Breast epithelium (tissue), 4 donors: Measurements from ENCODE around the gene FAM149B1. TPM values are rescaled to one million over a fixed set of nuclear protein-coding genes. Genes with fewer than 3 reads are reported as not detected.
A peak's percentile ranks its signal among the peaks of the same experiment; 100 is the strongest.
"Not testable (repeated sequence)": the region's sequence is repeated elsewhere in the genome, so short reads cannot be mapped to it uniquely, and the experiment has no call there.

Source experiments
- DNase-seq, 2 donors: peaks; one replicate each; pipeline ENCODE4 v3.0.0-alpha.2; 2019; ENCODE audit warnings: low spot score in 2 of 2
- H3K27ac ChIP-seq, 2 donors: fragments of 200-600 bp; sonication (generic) in 1 of 2; one replicate each; pipeline ENCODE4 v1.5.1; 2016 to 2019; ENCODE audit warnings: mild to moderate bottlenecking in 1 of 2
- H3K27me3 ChIP-seq, 2 donors: fragments of 200-600 bp; sonication (generic) in 1 of 2; one replicate each; pipeline versions ENCODE4 v1.5.1 to v1.6.0; 2017 to 2019; ENCODE audit warnings: control low read depth in 1 of 2, mild to moderate bottlenecking in 1 of 2
- H3K36me3 ChIP-seq: fragments of 200-600 bp; one replicate; pipeline ENCODE4 v1.5.1; 2019
- H3K4me1 ChIP-seq, 2 donors: fragments of 200-600 bp; sonication (generic); one replicate each; pipeline ENCODE4 v1.5.1; 2016 to 2019; ENCODE audit warnings: control low read depth in 1 of 2
- H3K4me3 ChIP-seq, 3 donors: fragments of 200-600 bp; sonication (generic); 1 replicate in 2 of 3; 2 replicates in 1 of 3; pipeline ENCODE4 v1.5.1; 2016 to 2019; ENCODE audit warnings: mild to moderate bottlenecking in 3 of 3, moderate library complexity in 2 of 3
- H3K9me3 ChIP-seq, 2 donors: fragments of 200-600 bp; sonication (generic) in 1 of 2; one replicate each; pipeline ENCODE4 v1.5.1; 2016 to 2019; ENCODE audit warnings: control low read depth in 1 of 2
- POLR2A ChIP-seq: fragments of 450-650 bp; IDR thresholded peaks from one replicate; pipeline ENCODE4 v1.6.1; 2016; ENCODE audit warnings: antibody characterized with exemption, mild to moderate bottlenecking, moderate library complexity
- POLR2AphosphoS5 ChIP-seq, 3 donors: sonication (generic); formaldehyde crosslinking; IDR thresholded peaks; one replicate each; pipeline ENCODE4 v1.6.1; 2017; ENCODE audit warnings: antibody characterized with exemption in 3 of 3
- intact Hi-C: fragments of 100-400 bp; cut with DNase I; formaldehyde crosslinking; loops from one replicate; pipeline ENCODE4 v1.15.1; 2023; ENCODE audit warnings: low total_unique reads
- total RNA-seq, 3 donors: library from RNA; depleted of rRNA; stranded (reverse); fragments of >200 nt; gene quantifications; one replicate each; pipeline ENCODE4 v1.1.0, GENCODE V29; 2016
- TF ChIP-seq, protein P1 (sequence below), 3 donors: fragments of 450-650 bp; IDR thresholded peaks; one replicate each; pipeline ENCODE4 v1.5.1; 2016 to 2017; ENCODE audit warnings: antibody characterized with exemption in 3 of 3, mild to moderate bottlenecking in 3 of 3, moderate library complexity in 3 of 3

Gene FAM149B1
- total RNA-seq, 3 donors from 2014 or later = 19.4 to 24.6 (median 19.7) TPM

DNA sequence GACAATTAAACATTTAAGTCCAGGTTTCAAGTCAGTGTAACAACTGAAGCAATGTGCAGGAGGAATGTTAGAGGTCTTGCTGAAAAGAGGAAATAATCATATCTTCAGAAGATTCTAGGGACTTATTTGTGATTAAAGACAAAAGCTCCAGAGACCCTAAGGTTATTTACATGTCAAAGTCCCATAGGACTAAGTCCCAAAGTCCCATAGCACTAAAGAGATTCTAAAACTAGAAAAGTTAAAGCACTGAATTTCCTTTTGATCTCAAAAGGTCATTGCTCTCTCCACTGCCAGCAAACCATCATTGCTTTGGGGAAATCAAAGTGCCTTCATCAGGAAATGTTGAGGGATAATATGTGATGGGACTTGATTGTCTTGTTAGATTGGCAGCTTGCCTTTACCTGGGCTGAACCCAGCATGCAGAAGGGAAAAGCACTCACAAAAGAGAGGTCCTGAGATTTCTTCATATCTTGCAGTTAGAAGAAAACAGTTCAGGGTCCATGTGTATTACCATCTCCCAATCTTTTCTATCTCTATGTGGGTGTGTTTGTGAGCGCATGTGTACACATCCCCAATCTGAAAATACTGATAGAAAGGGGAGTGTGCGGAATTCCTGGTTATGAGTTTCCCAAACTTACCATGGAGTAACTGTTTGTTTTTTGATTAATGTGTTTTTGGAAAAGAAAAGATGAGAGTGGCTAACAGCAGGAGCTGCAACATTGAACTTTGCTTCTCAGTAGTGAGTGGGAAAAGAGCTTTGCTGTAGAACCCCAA is 35.8 kb upstream of the FAM149B1 start:
- Histone ChIP-seq H3K4me3 (no peak overlapping the region), H3K36me3 (no peaks in the 10 kb centered on the region), H3K4me1 (peaks cover 0 to 4% of the 10 kb centered on the region in 2 donors), H3K27me3 (no peaks in the 10 kb centered on the region), H3K9me3 (no peaks in the 10 kb centered on the region), H3K27ac (peak overlapping the region in 1 of 2 donors; percentile 60)
- TF ChIP-seq POLR2A = no peak
- intact Hi-C loops = no loop called here
- DNase-seq = no peak

DNA sequence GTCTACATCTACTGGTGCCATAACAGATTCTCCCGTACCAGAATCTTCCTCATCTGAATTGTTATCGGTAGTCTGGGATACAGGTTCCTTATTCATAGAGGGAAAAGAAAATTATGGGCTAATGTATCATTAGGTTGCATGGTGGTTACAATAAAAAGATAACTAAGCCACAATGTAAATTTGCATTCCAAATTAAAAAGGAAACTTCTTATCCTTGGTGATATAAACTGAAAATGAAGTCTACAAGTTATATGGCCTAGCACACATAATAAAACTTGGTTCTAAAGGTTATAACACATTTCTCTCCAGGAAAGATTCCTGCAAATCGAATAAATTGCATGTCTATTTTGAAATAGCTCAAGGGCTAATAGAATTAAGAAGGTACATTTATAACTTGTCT is 33.2 kb upstream of the FAM149B1 start:
- Histone ChIP-seq H3K27me3 (no peaks in the 10 kb centered on the region), H3K9me3 (no peaks in the 10 kb centered on the region), H3K4me3 (no peak overlapping the region), H3K36me3 (no peaks in the 10 kb centered on the region), H3K27ac (no peak overlapping the region), H3K4me1 (peaks cover 0 to 4% of the 10 kb centered on the region in 2 donors)
- intact Hi-C loops = no loop called here
- DNase-seq = no peak
- TF ChIP-seq POLR2A (no peak), POLR2AphosphoS5 (IDR thresholded peaks at IDR 0.05) (no peak)
- TF ChIP-seq, protein P1, sequence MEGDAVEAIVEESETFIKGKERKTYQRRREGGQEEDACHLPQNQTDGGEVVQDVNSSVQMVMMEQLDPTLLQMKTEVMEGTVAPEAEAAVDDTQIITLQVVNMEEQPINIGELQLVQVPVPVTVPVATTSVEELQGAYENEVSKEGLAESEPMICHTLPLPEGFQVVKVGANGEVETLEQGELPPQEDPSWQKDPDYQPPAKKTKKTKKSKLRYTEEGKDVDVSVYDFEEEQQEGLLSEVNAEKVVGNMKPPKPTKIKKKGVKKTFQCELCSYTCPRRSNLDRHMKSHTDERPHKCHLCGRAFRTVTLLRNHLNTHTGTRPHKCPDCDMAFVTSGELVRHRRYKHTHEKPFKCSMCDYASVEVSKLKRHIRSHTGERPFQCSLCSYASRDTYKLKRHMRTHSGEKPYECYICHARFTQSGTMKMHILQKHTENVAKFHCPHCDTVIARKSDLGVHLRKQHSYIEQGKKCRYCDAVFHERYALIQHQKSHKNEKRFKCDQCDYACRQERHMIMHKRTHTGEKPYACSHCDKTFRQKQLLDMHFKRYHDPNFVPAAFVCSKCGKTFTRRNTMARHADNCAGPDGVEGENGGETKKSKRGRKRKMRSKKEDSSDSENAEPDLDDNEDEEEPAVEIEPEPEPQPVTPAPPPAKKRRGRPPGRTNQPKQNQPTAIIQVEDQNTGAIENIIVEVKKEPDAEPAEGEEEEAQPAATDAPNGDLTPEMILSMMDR (IDR thresholded peaks at IDR 0.05) = no peak

DNA sequence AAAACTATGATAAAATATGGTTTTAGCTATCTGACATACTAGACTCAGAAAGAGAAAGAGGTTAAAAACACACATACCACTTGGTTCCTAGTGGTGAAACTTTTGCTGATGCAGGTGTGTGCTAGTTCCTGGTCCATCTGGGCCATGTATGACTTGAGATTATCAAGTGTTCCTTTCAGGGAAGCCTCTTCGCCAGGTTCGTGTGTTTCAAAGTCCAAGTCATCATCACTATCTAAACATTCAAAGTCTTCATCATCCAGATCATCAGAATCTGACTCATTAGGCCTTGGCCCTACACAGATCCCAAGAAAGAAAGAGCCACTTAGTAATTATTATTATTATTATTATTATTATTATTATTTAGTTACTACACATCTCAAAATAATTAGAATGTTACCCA is 31.3 kb upstream of the FAM149B1 start:
- no peaks in the 10 kb centered on the region for H3K36me3 ChIP-seq
- H3K9me3 ChIP-seq = no peaks in the 10 kb centered on the region
- no peak for TF ChIP-seq POLR2A
- H3K4me3 ChIP-seq = no peak overlapping the region
- DNase-seq = no peak
- no peaks in the 10 kb centered on the region for H3K27me3 ChIP-seq
- intact Hi-C loops = no loop called here
- H3K4me1 ChIP-seq = no peaks in the 10 kb centered on the region
- no peak overlapping the region for H3K27ac ChIP-seq

DNA sequence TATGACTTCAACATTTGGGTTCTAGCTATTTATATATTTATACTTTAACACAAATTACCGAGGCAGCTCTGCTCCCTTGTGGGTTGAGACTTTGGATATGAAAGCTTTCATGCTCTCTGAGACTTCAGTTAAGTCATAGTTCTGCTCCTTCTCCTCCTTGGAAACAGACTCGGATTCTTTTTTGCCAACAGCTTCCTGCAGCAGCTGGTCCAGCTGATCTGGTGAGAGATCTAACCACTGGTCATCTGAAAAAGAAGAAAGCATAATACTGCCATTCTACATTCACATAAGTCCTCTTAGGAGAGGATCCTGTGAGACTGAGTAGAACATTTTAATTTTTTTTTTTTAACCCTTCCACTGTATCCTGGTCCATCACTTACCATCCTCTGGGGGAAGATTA is 28.7 kb upstream of the FAM149B1 start:
- H3K36me3 ChIP-seq = no peaks in the 10 kb centered on the region

DNA sequence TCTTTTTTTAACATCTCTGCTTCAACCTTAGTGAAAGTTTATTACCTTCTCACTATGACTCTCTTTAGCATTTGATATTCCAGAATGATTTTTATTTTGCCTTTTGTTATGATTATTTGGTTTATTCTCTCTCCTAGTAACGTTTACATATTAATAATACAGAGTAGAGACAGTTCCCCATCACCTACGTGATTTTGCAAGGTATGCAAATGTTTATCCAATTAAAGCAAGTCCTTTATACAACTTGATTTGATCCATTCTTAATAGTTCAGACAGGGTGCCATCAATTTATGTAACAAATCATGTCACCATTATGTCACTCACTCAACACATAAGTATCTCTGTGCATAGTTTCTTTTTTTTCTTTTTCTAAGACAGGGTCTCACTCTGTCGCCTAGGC is 26.3 kb upstream of the FAM149B1 start:
- H3K27ac ChIP-seq = no peak overlapping the region
- H3K36me3 ChIP-seq = no peaks in the 10 kb centered on the region
- no peak overlapping the region for H3K4me3 ChIP-seq
- H3K27me3 ChIP-seq = no peaks in the 10 kb centered on the region
- TF ChIP-seq POLR2AphosphoS5 (IDR thresholded peaks at IDR 0.05) = no peak
- TF ChIP-seq, protein P1 (IDR thresholded peaks at IDR 0.05) = no peak
- TF ChIP-seq POLR2A = no peak
- DNase-seq = no peak
- no peaks in the 10 kb centered on the region for H3K9me3 ChIP-seq
- intact Hi-C loops = no loop called here
- no peaks in the 10 kb centered on the region for H3K4me1 ChIP-seq

More for the DNA sequence above, 28.7 kb upstream of the FAM149B1 start:
- intact Hi-C loops = no loop called here
- no peak overlapping the region for H3K4me3 ChIP-seq
- H3K27ac ChIP-seq = no peak overlapping the region
- DNase-seq = no peak
- H3K9me3 ChIP-seq = no peaks in the 10 kb centered on the region
- TF ChIP-seq POLR2A (no peak), POLR2AphosphoS5 (IDR thresholded peaks at IDR 0.05) (no peak)
- TF ChIP-seq, protein P1 (IDR thresholded peaks at IDR 0.05) = no peak
- H3K27me3 ChIP-seq = no peaks in the 10 kb centered on the region
- no peaks in the 10 kb centered on the region for H3K4me1 ChIP-seq

DNA sequence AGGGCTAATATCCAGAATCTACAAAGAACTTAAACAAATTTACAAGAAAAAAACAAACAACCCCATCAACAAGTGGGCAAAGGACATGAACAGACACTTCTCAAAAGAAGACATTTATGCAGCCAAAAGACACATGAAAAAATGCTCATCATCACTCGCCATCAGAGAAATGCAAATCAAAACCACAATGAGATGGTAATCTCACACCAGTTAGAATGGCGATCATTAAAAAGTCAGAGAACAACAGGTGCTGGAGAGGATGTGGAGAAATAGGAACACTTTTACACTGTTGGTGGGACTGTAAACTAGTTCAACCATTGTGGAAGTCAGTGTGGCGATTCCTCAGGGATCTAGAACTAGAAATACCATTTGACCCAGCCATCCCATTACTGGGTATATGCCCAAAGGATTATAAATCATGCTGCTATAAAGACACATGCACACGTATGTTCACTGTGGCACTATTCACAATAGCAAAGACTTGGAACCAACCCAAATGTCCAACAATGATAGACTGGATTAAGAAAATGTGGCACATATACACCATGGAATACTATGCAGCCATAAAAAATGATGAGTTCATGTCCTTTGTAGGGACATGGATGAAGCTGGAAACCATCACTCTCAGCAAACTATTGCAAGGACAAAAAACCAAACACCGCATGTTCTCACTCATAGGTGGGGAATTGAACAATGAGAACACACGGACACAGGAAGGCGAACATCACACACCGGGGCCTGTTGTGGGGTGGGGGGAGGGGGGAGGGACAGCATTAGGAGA is 17.1 kb upstream of the FAM149B1 start:
- H3K36me3 ChIP-seq, intact Hi-C loops, H3K4me1 ChIP-seq, H3K9me3 ChIP-seq, H3K27me3 ChIP-seq, H3K27ac ChIP-seq, DNase-seq, H3K4me3 ChIP-seq: not testable (repeated sequence)
